OCI-M2 (cell line): Measurements from ENCODE around the gene POLA2.

ENCODE experiments used
- DNase-seq: peaks from one replicate; lab custom pipeline; 2025; ENCODE audit not compliant: unreplicated experiment; lab: John Stamatoyannopoulos, UW

Gene POLA2

DNA sequence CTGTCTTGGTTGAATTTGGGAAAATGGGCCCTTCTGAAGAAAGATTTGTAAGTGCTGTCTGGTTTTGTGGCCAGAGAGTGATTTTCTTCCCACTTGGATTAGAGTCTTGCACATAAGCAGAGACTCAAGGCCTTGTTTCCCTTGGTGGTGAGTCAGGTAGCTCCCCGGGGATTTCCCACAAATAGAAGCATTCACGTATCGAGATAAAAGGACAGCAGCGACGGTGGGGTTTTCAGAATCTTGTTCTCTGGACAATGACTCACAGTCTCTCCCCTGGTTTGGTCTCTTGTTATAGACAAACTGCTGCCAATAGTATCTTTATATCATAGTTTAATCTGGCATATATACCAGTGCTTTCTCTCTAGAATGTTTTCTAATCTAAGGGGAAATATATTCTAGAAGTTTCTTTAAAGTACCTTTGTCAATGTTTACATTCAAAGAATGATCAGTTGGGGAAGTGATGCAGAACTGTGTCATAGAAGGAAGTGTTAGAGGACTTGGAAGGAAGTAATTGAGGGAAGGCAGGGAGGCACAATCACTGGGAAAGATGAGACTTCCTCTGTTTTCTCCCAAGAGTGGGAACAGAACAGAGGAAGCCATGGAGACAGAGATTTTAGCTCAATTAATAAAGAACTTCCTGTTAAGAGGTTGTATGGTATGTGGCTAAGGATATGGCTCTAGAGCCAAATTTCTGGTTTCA, 18.1 kb downstream of the POLA2 start:
- DNase-seq, result no peak

GRCh38 chr11:65280646-65281045, 18.9 kb downstream of the POLA2 start:
- DNase-seq, result no peak

DNA sequence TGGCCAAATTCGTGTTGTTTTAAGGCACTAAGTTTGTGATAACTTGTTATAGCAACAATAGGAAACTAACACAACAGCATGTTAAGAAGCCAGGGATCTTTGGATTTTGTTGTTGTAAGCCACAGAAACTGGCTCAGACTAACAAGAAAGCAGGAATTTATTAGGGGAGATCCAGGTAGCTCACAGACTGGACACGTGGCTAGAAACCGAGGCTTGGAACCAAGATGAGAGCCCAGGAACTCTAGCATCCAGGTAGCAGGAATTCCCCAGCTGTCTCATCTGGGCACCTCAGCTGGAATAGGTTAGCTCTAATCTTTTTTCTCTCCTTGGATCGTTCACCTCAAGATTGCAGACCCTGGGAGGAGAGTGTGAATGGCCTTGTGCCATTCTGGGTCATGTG, 24.9 kb downstream of the POLA2 start:
- DNase-seq, result no peak

- no peak for DNase-seq
These were observed 25.8 kb downstream of the POLA2 start for GRCh38 chr11:65287601-65288000.

DNA sequence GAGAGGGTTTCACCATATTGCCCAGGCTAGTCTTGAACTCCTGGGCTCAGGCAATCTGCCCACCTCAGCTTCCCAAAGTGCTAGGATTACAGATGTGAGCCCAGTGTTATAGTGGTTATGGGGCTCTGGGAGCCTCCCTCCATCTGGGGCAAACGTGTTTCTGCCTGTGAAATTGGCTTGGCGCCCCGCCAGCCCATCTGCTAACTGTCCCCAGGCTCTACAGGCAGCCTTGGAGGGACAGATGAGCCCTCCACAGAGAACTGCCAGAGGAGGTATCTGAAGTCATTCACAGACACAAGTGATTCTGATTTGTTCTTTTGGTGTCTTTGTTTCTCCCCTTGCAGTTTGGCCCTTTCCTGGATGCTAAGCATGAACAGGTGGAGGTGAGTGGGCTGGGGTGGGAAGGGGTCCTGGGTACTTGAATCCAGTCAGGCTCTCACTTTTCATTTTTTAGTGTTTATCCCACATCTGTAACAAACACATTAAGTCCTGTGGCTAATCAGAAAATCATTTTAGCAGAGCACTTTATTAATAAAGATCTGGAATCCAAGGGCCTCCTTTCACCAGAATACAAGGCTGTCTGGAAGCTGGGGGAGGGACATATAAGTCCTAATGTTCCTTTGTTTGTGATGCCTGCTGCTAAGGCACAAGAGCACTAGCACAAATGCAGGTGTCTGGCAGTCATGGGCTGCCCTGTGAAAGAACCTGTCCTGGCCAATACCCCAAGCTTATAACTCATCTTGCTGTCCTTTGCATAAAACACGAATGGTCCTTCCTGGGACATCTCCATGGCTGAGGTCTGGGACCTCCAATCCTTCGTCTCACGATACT, 27.2 kb downstream of the POLA2 start:
- DNase-seq, result no peak

- no peak for DNase-seq
These were observed 28.8 kb downstream of the POLA2 start for GRCh38 chr11:65290448-65291165.

- no peak for DNase-seq
These were observed 29.9 kb downstream of the POLA2 start for GRCh38 chr11:65291613-65292012.

DNA sequence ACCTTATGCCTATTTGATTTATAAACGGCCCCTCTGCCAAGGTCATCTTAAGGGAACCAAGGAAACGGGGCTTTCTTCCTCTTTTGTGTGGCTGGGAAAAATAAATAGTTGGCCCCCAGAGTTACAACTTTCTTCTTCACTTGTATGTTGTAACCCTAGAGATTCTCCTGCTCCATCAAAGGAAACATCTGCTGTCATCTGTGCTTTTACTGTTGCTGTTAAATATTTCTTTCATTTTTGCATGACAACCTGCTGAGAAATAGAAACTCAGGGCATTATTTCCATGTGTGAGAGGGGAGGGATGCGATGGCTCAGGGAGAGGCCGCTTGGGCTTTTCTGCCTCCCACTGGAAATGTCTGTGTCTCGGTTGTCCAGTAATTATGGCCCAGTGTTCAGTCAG, 31.1 kb downstream of the POLA2 start:
- no peak for DNase-seq

DNA sequence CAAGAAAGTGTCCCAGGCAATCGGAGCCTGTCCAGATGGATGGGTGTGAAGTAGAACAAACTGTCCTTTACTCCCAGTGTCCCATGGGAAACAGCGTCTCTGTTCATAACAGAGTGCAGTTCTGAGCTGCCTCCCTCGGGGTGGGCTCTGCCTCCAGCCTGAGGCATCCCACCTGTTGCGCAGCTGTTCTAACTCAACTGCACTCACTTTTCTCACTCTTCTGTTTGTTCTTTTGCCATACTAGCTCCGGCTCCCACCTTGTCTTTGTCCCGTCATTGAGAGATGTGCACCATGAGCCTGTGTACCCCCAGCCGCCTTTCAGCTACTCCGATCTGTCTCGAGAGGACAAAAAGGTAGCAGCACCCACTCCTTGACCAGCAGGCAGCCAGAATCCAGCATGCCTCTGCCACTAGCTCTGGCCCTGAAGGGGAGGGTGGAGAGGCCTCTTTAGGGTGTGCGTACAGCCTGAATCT, 32.2 kb downstream of the POLA2 start:
- DNase-seq, result no peak

DNA sequence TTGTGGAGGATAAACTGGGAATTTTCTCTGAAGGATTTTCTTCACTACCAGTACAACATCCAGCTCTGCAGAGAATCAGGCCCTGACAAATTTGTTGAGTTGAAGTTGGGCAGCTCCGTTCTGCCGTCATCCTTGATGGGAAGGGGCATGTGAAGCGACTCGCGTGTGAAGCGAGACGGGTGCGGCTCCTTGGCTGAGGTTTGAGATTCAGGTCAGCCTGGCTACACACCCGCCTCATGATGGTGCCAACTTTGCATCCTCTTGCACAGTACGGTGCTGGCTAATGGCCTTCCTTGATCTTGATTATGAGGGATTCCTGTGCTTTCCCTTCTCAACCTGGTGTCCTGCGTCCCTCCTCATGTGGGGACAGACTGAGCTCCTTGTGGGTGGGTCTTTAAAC, 33.2 kb downstream of the POLA2 start:
- no peak for DNase-seq

GRCh38 chr11:65295571-65296341, 34.0 kb downstream of the POLA2 start:
- no peak for DNase-seq

GRCh38 chr11:65297026-65297672, 35.4 kb downstream of the POLA2 start:
- no peak for DNase-seq

- no peak for DNase-seq
These were observed 36.4 kb downstream of the POLA2 start for GRCh38 chr11:65298131-65298535.

- DNase-seq, result no peak
These were observed 37.0 kb downstream of the POLA2 start for GRCh38 chr11:65298655-65299179.

DNA sequence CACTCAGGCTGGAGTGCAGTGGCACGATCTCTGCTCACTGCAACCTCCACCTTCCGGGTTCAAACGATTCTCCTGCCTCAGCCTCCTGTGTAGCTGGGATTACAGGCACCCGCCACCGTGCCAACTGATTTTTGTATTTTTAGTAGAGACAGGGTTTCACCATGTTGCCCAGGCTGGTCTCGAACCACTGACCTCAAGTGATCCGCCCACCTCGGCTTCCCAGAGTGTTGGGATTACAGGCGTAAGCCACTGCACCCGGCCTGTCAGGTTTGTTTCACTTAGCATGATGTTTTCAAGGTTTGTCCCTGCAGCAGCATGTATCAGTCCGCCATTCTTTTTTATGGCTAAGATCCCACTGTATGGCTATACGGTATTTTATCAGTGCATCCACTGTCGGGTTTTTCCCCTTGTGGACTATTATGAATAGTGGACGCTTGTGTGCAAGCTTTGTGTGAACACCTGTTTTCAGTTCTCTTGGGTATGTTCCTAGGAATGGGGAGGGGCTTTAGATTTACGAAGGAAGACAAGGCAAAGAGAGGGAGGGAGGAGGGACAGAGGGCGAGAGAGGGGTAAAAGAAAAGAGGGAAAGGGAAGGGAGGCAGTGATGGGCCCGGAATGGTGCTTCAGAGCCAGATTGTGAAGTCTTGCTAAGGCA, 39.0 kb downstream of the POLA2 start:
- no peak for DNase-seq

GRCh38 chr11:65301491-65302329, 39.9 kb downstream of the POLA2 start:
- DNase-seq, result no peak

DNA sequence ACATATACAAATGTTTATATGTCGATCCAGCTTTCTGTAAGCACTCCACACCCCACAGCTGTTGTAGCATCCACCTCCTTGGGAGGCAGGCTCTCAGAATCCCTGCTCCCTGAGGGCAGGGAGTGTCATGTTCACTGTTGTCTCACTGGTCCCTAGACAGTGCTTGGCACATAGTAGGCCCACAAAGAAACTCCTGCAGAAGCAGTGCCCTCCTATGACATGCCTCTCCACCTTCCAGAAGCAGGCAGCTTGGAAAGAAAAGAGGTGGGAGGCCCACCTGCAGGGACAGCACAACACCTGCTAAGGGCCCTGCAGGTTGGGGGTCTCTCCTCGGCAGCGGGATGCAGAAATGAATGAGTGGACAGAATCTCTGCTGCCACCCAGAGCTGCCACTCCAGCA, 41.8 kb downstream of the POLA2 start:
- no peak for DNase-seq

DNA sequence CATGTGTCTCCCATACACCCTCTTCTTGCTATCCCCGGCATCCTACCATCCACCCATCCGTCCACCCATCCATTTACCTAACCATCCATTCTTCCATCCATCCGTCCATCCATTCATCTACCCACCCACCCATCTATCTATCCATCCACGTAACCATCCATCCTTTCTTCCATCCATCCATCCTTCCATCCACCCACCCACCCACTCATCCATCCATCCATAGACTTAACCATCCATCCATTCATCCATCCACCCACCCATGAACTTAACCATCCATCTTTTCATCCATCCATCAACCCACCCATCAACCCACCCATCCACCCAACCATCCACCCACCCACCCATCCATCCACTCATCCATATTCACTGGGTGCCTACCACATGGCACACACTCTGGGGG, 42.3 kb downstream of the POLA2 start:
- no peak for DNase-seq

GRCh38 chr11:65304613-65305012, 42.9 kb downstream of the POLA2 start:
- DNase-seq, result no peak
